Activated CD8-positive, alpha-beta T cell treated with anti-CD3 and anti-CD28 coated beads for 36 hours (primary cell): ENCODE data around the gene SPACA9. TPM values are rescaled to one million over a fixed set of nuclear protein-coding genes. Genes with fewer than 3 reads are reported as not detected.

ENCODE experiments used
- ATAC-seq: fragments of 200-7000 bp; cut with Tn5 transposase; one replicate; pipeline ENCODE4 v1.10.0; 2021; ENCODE audit warnings: mild to moderate bottlenecking, moderate library complexity
- CTCF ChIA-PET: fragments of 350-600 bp; sonication (Branson Sonifier 250); formaldehyde crosslinking; loops from one replicate; lab custom pipeline; 2021; ENCODE audit warnings: antibody characterized with exemption; lab: Charles Lee
- POLR2A ChIA-PET: fragments of 350-600 bp; sonication (Branson Sonifier 250); formaldehyde crosslinking; loops from one replicate; lab custom pipeline; 2021; ENCODE audit warnings: antibody characterized with exemption; lab: Charles Lee
- DNase-seq: peaks from one replicate; pipeline ENCODE4 v3.0.0-alpha.2; 2020
- H3K27ac Mint-ChIP-seq: one replicate; pipeline ENCODE4 v1.8.0; 2021; ENCODE audit warnings: mild to moderate bottlenecking, mixed read lengths
- H3K27me3 Mint-ChIP-seq: one replicate; pipeline ENCODE4 v1.8.0; 2021; ENCODE audit warnings: mixed read lengths
- H3K36me3 Mint-ChIP-seq: one replicate; pipeline ENCODE4 v1.8.0; 2021; ENCODE audit warnings: low read depth, mixed read lengths
- H3K4me1 Mint-ChIP-seq: one replicate; pipeline ENCODE4 v1.8.0; 2021; ENCODE audit warnings: low read depth, mixed read lengths
- H3K4me3 Mint-ChIP-seq: one replicate; pipeline ENCODE4 v1.8.0; 2021; ENCODE audit warnings: mild to moderate bottlenecking, moderate library complexity, mixed read lengths
- H3K9me3 Mint-ChIP-seq: one replicate; pipeline ENCODE4 v1.8.0; 2021; ENCODE audit warnings: mixed read lengths
- CTCF ChIP-seq: fragments of 200-600 bp; IDR thresholded peaks from one replicate; pipeline ENCODE4 v1.8.0; 2022; ENCODE audit warnings: antibody characterized with exemption, mild to moderate bottlenecking
- intact Hi-C: fragments of 100-400 bp; cut with micrococcal nuclease; formaldehyde crosslinking; loops from one replicate; pipeline ENCODE4 v1.10.0; 2022
- total RNA-seq, 2 experiments: library from RNA; stranded (reverse); gene quantifications; one replicate each; pipeline ENCODE4 v1.2.3, GENCODE V29; 2021

SPACA9 gene
- total RNA-seq, 2 experiments from 2014 or later = 1.9 to 3.2 TPM

- intact Hi-C loops = no loop called here
- Mint-ChIP-seq H3K27me3 (no peaks in the 10 kb centered on the region), H3K4me3 (no peak overlapping the region), H3K36me3 (no peaks in the 10 kb centered on the region), H3K27ac (no peak overlapping the region), H3K9me3 (no peaks in the 10 kb centered on the region), H3K4me1 (peaks cover 18% of the 10 kb centered on the region)
- ChIA-PET POLR2A (no interaction called here), CTCF (interaction anchor here (1.6 kb wide), 1 partner anchor 55 kb away, joined by 7 read pairs; no protein-coding TSS in a partner anchor)
- no peak for TF ChIP-seq CTCF
- ATAC-seq = no peak
- DNase-seq = no peak
Measured at GRCh38 chr9:132846109-132846917, 32.4 kb upstream of the SPACA9 start.

DNA sequence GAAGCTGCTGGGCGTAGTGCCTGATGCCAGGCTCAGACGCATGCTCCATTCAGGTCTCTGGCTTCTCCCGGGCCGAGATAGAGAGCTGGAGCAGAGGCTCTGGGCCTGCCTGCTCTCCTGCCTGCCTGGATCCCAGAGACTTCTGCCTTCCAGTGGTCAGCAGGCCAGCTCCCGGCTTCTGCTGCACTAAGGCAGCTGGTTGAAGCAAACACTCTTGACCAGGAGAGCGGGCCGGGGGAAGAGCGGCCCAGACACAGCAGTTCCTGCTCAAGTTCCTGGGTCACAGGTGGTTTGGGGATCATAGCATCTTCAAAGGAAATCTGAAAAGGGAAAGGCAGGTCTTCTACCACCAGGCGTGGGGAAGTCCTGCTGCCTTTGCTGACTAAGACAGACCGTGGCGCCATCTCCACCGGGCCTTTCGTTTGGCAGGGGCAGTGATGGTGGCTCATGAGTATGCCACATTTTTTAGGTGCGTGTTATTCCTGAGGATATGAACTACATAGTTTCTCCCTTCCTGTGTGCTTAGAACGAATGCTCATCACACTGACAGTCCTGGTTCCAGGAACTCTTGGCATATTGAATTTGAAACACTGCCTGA lies 31.7 kb upstream of the SPACA9 start:
- H3K4me1 Mint-ChIP-seq = peaks cover 23% of the 10 kb centered on the region
- H3K9me3 Mint-ChIP-seq = no peaks in the 10 kb centered on the region
- H3K27ac Mint-ChIP-seq = no peak overlapping the region
- H3K4me3 Mint-ChIP-seq = no peak overlapping the region
- no peak for TF ChIP-seq CTCF
- ChIA-PET CTCF (interaction anchor here (1.2 to 1.6 kb wide), 3 partner anchors 52 to 58 kb away, joined by 3 to 7 read pairs (median 3); no protein-coding TSS in a partner anchor), POLR2A (no interaction called here)
- DNase-seq = no peak
- no peaks in the 10 kb centered on the region for H3K27me3 Mint-ChIP-seq
- no peaks in the 10 kb centered on the region for H3K36me3 Mint-ChIP-seq
- ATAC-seq = no peak
- intact Hi-C loops = no loop called here

DNA sequence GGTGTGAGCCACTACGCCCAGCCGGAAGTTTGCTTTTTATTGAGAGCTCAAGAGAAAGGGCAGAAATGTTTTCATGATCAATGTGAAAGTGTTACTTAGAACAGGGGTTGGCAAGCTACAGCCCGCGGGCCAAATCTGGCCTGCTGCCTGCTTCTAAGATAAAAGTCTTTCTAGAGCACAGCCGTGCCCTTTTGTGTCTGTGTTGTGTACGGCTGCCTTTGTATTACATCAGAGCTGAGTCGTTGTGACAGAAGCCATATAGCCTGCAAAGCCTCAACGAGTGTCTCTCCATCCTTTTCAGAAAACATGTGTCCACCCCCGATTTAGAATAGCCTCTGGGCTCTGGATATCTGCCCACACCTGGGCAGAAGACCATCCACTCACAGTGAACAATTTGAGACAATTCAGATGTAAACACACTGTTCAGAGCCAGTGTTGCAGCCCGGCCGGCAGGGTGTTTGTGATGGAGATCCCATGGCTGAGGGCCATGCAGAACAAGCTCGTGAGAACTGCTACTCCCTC lies 29.5 kb upstream of the SPACA9 start:
- ATAC-seq (peak; percentile 38), DNase-seq (peak; percentile 51)
- ChIA-PET POLR2A (interaction anchor here (1.2 to 1.5 kb wide), 3 partner anchors 13 to 28 kb away, joined by 3 to 4 read pairs (median 3); no protein-coding TSS in a partner anchor), CTCF (interaction anchor here (0.6 to 3.5 kb wide), 15 partner anchors 10 to 154 kb away, joined by 3 to 27 read pairs (median 3); partner anchors contain the start of genes GFI1B and SPACA9)
- Mint-ChIP-seq H3K27me3 (no peaks in the 10 kb centered on the region), H3K36me3 (no peaks in the 10 kb centered on the region), H3K9me3 (no peaks in the 10 kb centered on the region), H3K27ac (peak overlapping the region; percentile 81), H3K4me3 (peak overlapping the region; percentile 54), H3K4me1 (peaks cover 23% of the 10 kb centered on the region)
- no peak for TF ChIP-seq CTCF
- intact Hi-C loops = no loop called here

DNA sequence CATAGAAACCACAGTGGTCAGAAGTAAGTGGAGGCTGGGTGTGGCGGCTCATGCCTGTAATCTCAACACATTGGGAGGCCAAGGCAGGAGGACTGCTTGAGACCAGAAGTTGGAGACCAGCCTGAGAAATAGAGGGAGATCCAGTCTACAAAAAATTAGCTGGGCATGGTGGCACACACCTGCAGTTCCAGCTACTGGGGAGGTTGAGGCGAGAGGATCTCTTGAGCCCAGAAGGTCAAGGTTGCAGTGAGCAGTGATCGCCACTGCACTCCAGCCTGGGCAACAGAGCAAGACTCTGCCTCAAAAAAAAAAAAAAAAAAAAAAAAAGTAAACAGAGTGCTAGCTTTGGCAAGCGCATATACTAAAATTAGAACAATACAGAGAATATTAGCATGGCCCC lies 25.2 kb upstream of the SPACA9 start:
- Mint-ChIP-seq H3K9me3 (no peaks in the 10 kb centered on the region), H3K4me1 (peaks cover 28% of the 10 kb centered on the region), H3K27me3 (peaks cover under 1% of the 10 kb centered on the region), H3K4me3 (no peak overlapping the region), H3K27ac (no peak overlapping the region), H3K36me3 (no peaks in the 10 kb centered on the region)
- CTCF ChIA-PET = interaction anchor here (0.8 kb wide), 1 partner anchor 49 kb away, joined by 3 read pairs; no protein-coding TSS in a partner anchor
- POLR2A ChIA-PET = interaction anchor here (1.3 kb wide), 1 partner anchor 90 kb away, joined by 5 read pairs; no protein-coding TSS in a partner anchor
- DNase-seq (no peak), ATAC-seq (no peak)
- intact Hi-C loops = no loop called here
- TF ChIP-seq CTCF = no peak
